Peyer's patch (tissue), 4 donors: ENCODE measurements around the gene MCUR1. TPM values are rescaled to one million over a fixed set of nuclear protein-coding genes. Genes with fewer than 3 reads are reported as not detected.
"Not testable (repeated sequence)": the region's sequence is repeated elsewhere in the genome, so short reads cannot be mapped to it uniquely, and the experiment has no call there.

Experiments used
- DNase-seq, 3 donors: peaks; one replicate each; pipeline ENCODE4 v3.0.0-alpha.2; 2017 to 2019
- H3K27ac ChIP-seq, 4 donors: fragments of 200-600 bp; sonication (generic); one replicate each; pipeline ENCODE4 v1.5.1; 2016 to 2019
- H3K27me3 ChIP-seq, 2 donors: fragments of 200-600 bp; sonication (generic); one replicate each; pipeline ENCODE4 v1.5.1; 2019
- H3K36me3 ChIP-seq, 3 donors: fragments of 200-600 bp; sonication (generic); one replicate each; pipeline ENCODE4 v1.5.1; 2016 to 2019
- H3K4me1 ChIP-seq, 4 donors: fragments of 200-600 bp; sonication (generic); one replicate each; pipeline ENCODE4 v1.5.1; 2016 to 2019
- H3K4me3 ChIP-seq, 4 donors: fragments of 200-600 bp; sonication (generic); 1 replicate in 3 of 4; 2 replicates in 1 of 4; pipeline ENCODE4 v1.5.1; 2016 to 2019; ENCODE audit warnings: mild to moderate bottlenecking in 1 of 4
- H3K9me3 ChIP-seq, 4 donors: fragments of 200-600 bp; sonication (generic); one replicate each; pipeline ENCODE4 v1.5.1; 2016 to 2019; ENCODE audit warnings: mild to moderate bottlenecking in 1 of 4
- CTCF ChIP-seq, 6 experiments: fragments of 450-650 bp in 4 of 6; fragments of 200-600 bp in 2 of 6; sonication (generic) in 1 of 6; IDR thresholded peaks; one replicate each; pipeline ENCODE4 v1.5.1; 2017 to 2019; ENCODE audit warnings: antibody characterized with exemption in 6 of 6, mild to moderate bottlenecking in 3 of 6, moderate library complexity in 1 of 6
- POLR2A ChIP-seq, 2 donors: fragments of 450-650 bp; IDR thresholded peaks; one replicate each; pipeline ENCODE4 v1.5.1; 2017; ENCODE audit warnings: antibody characterized with exemption in 2 of 2, mild to moderate bottlenecking in 2 of 2, moderate library complexity in 2 of 2
- total RNA-seq, 4 donors: library from RNA; depleted of rRNA; stranded (reverse); fragments of >200 nt; gene quantifications; one replicate each; pipeline ENCODE4 v1.1.0, GENCODE V29; 2016

MCUR1 gene
- total RNA-seq, 4 donors from 2014 or later = 20.6 to 49.4 (median 33.6) TPM

DNA sequence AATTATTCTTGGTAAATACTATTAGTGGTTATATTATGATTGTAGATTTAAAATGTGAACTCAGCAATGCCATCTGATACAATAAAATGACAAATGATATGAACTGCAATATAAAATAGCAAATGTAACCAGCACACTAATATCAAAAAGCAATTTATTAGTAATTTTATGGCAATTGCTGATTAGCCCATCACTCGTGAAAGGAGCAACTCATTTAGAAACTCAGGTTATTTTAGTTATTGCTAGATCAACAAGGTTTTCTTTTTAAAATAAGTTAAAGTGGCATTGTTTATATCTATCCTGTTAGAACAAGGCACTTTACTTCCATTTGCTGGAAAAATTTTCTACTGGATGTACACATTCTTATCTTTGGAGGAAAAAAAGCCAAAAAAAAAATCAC is 18.4 kb upstream of the MCUR1 start:
- Histone ChIP-seq H3K27ac (no peak overlapping the region), H3K27me3 (no peaks in the 10 kb centered on the region), H3K36me3 (no peaks in the 10 kb centered on the region), H3K9me3 (peaks cover 0 to 3% (median 0%) of the 10 kb centered on the region in 4 donors), H3K4me1 (no peaks in the 10 kb centered on the region), H3K4me3 (no peak overlapping the region)
- TF ChIP-seq CTCF (IDR thresholded peaks at IDR 0.05) (no peak), POLR2A (IDR thresholded peaks at IDR 0.05) (no peak)
- DNase-seq = no peak

DNA sequence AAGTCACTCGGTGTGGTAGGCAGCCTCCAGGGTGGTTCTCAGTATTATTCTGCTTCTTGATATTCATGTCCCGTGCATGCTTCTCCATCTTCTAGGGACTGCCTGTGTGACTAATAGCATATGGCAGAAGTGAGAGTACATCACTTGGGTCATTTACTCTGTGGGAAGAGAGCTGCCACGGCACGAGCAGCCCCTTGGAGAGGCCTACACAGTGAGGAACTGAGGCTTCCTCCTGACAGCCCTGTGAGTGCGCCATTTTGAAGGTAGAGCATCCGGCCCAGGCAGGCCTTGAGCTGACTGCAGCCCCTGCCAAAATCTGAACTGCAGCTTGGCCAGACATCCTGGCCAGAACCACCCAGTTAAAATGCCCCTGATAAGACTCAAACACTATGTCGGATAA is 17.3 kb upstream of the MCUR1 start:
- no peak overlapping the region for H3K4me3 ChIP-seq
- H3K9me3 ChIP-seq = peaks cover 0 to 3% (median 0%) of the 10 kb centered on the region in 4 donors
- H3K27ac ChIP-seq = no peak overlapping the region
- no peak for DNase-seq
- H3K27me3 ChIP-seq = no peaks in the 10 kb centered on the region
- H3K4me1 ChIP-seq = no peaks in the 10 kb centered on the region
- TF ChIP-seq POLR2A (IDR thresholded peaks at IDR 0.05) = no peak
- H3K36me3 ChIP-seq = no peaks in the 10 kb centered on the region

DNA sequence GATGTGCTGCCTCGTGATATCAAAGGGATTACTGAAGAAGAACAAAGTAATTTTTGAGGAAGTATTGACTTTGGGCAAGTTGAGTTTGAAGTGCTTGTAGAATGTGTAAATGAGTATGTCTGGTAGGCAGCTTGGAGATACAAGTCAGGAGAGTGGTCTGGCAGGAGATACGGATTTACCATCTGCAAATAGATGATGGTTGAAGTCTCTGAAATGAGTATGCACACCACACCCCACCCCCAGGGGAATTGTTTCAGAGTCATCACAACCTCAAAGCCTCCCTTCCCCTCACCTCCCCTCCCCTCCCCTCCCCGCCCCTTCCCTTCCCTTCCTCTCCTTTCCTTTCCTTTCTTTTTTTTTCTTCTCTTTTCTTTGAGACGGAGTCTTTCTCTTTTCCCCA is 16.4 kb upstream of the MCUR1 start:
- H3K36me3 ChIP-seq = no peaks in the 10 kb centered on the region
- no peak overlapping the region for H3K4me3 ChIP-seq
- TF ChIP-seq CTCF (IDR thresholded peaks at IDR 0.05) = no peak
- TF ChIP-seq POLR2A (IDR thresholded peaks at IDR 0.05) = no peak
- H3K27ac ChIP-seq = no peak overlapping the region
- H3K9me3 ChIP-seq = peaks cover 0 to 3% (median 0%) of the 10 kb centered on the region in 4 donors
- DNase-seq = no peak
- H3K4me1 ChIP-seq = no peaks in the 10 kb centered on the region
- H3K27me3 ChIP-seq = no peaks in the 10 kb centered on the region

GRCh38 chr6:13829419-13829818 is 15.1 kb upstream of the MCUR1 start:
- not testable (repeated sequence) for H3K36me3 ChIP-seq, DNase-seq, H3K27me3 ChIP-seq, H3K4me1 ChIP-seq, H3K9me3 ChIP-seq, H3K4me3 ChIP-seq
- H3K27ac ChIP-seq = peak overlapping the region in 2 of 4 donors; percentile 7 to 22

- peak in 2 of 6 experiments; percentile 15 to 16 for TF ChIP-seq CTCF (IDR thresholded peaks at IDR 0.05)
- H3K4me1 ChIP-seq, H3K9me3 ChIP-seq, H3K4me3 ChIP-seq, H3K27me3 ChIP-seq, H3K36me3 ChIP-seq: not testable (repeated sequence)
- peak in 1 of 3 donors; percentile 50 for DNase-seq
- H3K27ac ChIP-seq = peak overlapping the region in 2 of 4 donors; percentile 46 to 57
Measured at GRCh38 chr6:13828656-13829301, 14.4 kb upstream of the MCUR1 start.

GRCh38 chr6:13827032-13827431 is 12.7 kb upstream of the MCUR1 start:
- H3K4me3 ChIP-seq = no peak overlapping the region
- peaks cover 0 to 3% (median 0%) of the 10 kb centered on the region in 4 donors for H3K9me3 ChIP-seq
- H3K4me1 ChIP-seq = no peaks in the 10 kb centered on the region
- no peaks in the 10 kb centered on the region for H3K36me3 ChIP-seq
- TF ChIP-seq POLR2A (IDR thresholded peaks at IDR 0.05) (no peak), CTCF (IDR thresholded peaks at IDR 0.05) (no peak)
- no peaks in the 10 kb centered on the region for H3K27me3 ChIP-seq
- no peak overlapping the region for H3K27ac ChIP-seq
- DNase-seq = no peak

- no peaks in the 10 kb centered on the region for H3K4me1 ChIP-seq
- no peak for DNase-seq
Measured at GRCh38 chr6:13825871-13826270, 11.5 kb upstream of the MCUR1 start.

More at GRCh38 chr6:13825871-13826270, 11.5 kb upstream of the MCUR1 start:
- no peak for TF ChIP-seq CTCF (IDR thresholded peaks at IDR 0.05)
- TF ChIP-seq POLR2A (IDR thresholded peaks at IDR 0.05) = no peak
- peaks cover 0 to 3% (median 0%) of the 10 kb centered on the region in 4 donors for H3K9me3 ChIP-seq
- no peak overlapping the region for H3K27ac ChIP-seq
- no peaks in the 10 kb centered on the region for H3K27me3 ChIP-seq
- no peak overlapping the region for H3K4me3 ChIP-seq
- no peaks in the 10 kb centered on the region for H3K36me3 ChIP-seq
